Heart right ventricle (tissue), 16 donors: ENCODE data around the gene PCSK1. TPM values are rescaled to one million over a fixed set of nuclear protein-coding genes. Genes with fewer than 3 reads are reported as not detected.

ENCODE experiments used
- ATAC-seq, 8 donors: fragments of 200-7000 bp; cut with Tn5 transposase; one replicate each; pipeline ENCODE4 v1.9.1; 2020; ENCODE audit warnings: mild to moderate bottlenecking in 8 of 8, moderate library complexity in 8 of 8, moderate number of reproducible peaks in 1 of 8
- DNase-seq, 2 donors: peaks; one replicate each; pipeline ENCODE4 v3.0.0-alpha.2; 2020
- H3K27ac ChIP-seq, 10 donors: fragments of 200-600 bp; sonication (generic) in 2 of 10; one replicate each; pipeline versions ENCODE4 v1.5.0 to v1.8.0; 2020 to 2022; ENCODE audit warnings: mild to moderate bottlenecking in 3 of 10
- H3K27me3 ChIP-seq, 7 donors: fragments of 200-600 bp; one replicate each; pipeline ENCODE4 v1.8.0; 2021 to 2022; ENCODE audit warnings: mild to moderate bottlenecking in 2 of 7
- H3K36me3 ChIP-seq, 9 donors: fragments of 200-600 bp; sonication (generic) in 1 of 9; one replicate each; pipeline versions ENCODE4 v1.5.0 to v1.8.0; 2020 to 2022; ENCODE audit warnings: mild to moderate bottlenecking in 2 of 9
- H3K4me1 ChIP-seq, 9 donors: fragments of 200-600 bp; sonication (generic) in 1 of 9; one replicate each; pipeline versions ENCODE4 v1.5.0 to v1.8.0; 2020 to 2022; ENCODE audit warnings: mild to moderate bottlenecking in 4 of 9
- H3K4me3 ChIP-seq, 10 donors: fragments of 200-600 bp; sonication (generic) in 2 of 10; one replicate each; pipeline versions ENCODE4 v1.5.0 to v1.8.0; 2020 to 2022; ENCODE audit warnings: mild to moderate bottlenecking in 7 of 10, moderate library complexity in 2 of 10
- H3K9me3 ChIP-seq, 11 donors: fragments of 200-600 bp in 10 of 11; sonication (generic) in 2 of 11; one replicate each; pipeline versions ENCODE4 v1.5.0 to v1.8.0; 2013 to 2022; ENCODE audit warnings: mild to moderate bottlenecking in 2 of 11, control low read depth in 1 of 11, moderate library complexity in 1 of 11
- WGBS, 2 donors: extraction: QIAGEN DNeasy Blood & Tissue Kit; methylation state at CpG; one replicate each; pipeline ENCODE4 v1.1.7; 2013; ENCODE audit warnings: inconsistent platforms in 1 of 2; 5-methylcytosine and 5-hydroxymethylcytosine counted together
- intact Hi-C, 10 donors: fragments of 100-400 bp; cut with DNase I; formaldehyde crosslinking; loops; one replicate each; pipeline versions ENCODE4 v1.11.1 to v1.14.2; 2022
- polyA plus RNA-seq, 2 donors: library from polyadenylated mRNA; stranded (reverse); fragments of 200-250 nt; gene quantifications; one replicate each; pipeline ENCODE4 v1.2.3, GENCODE V29; 2013
- total RNA-seq, 10 donors: library from RNA; stranded (reverse); fragmentation: NEBNext Ultra II Directional in 3 of 10; extraction: Animal tissue kit (Norgen Biotek cat#: 25700) in 3 of 10; gene quantifications; one replicate each; pipeline versions ENCODE4 v1.2.1 to v1.2.4, GENCODE V29; 2021 to 2023
- TF ChIP-seq, protein P1 (sequence below), 9 donors: fragments of 200-600 bp; sonication (generic) in 2 of 9; IDR thresholded peaks; one replicate each; pipeline versions ENCODE4 v1.5.0 to v1.8.0; 2021 to 2022; ENCODE audit warnings: antibody characterized with exemption in 9 of 9, mild to moderate bottlenecking in 5 of 9, moderate library complexity in 1 of 9
- donor health status: Arrhythmogenic right ventricular cardiomyopathy.
- donor health status: ischemic (EF 13 %, LVEDD 7.1; RV severe dilation, severe dysfunction).
- donor health status: healthy with polysubstance abuse.
- donor health status: DM: no; HTN: yes; CAD: no.
- donor health status: DM: no; HTN: no; CAD: no.
- donor health status: ischemic (EF 25% LVEDD 6.9; RV normal size, moderate dysfunction).
- donor health status: ischemic (EF 25% LVEDD 5.7; RV mildly dilated, moderate dysfunction).
- donor health status: healthy.
- donor health status: DM: yes; HTN: yes; CAD: no.
- donor health status: Ischemic cardiomyopathy.
- donor health status: ischemic (EF 35%, LVEDD 5.7; RV mildly dilated, moderate dysfunction).
- donor health status: nonischemic (EF 11% LVEDD 7.7; RV severe dilation, severe dysfunction).
- donor health status: DM: yes; HTN: yes; CAD: no.
- donor health status: PGD.
- donor health status: ischemic (EF 29% LVEDD 5.4; RV normal size, mild dysfunction).
- donor health status: nonischemic (EF 23%, LVEDD 6.1; RV moderate dilation, normal function).

The PCSK1 gene
- total and polyA plus RNA-seq, 12 donors, result 0.15 to 0.65 (median 0.28) TPM; not detected in 3

DNA sequence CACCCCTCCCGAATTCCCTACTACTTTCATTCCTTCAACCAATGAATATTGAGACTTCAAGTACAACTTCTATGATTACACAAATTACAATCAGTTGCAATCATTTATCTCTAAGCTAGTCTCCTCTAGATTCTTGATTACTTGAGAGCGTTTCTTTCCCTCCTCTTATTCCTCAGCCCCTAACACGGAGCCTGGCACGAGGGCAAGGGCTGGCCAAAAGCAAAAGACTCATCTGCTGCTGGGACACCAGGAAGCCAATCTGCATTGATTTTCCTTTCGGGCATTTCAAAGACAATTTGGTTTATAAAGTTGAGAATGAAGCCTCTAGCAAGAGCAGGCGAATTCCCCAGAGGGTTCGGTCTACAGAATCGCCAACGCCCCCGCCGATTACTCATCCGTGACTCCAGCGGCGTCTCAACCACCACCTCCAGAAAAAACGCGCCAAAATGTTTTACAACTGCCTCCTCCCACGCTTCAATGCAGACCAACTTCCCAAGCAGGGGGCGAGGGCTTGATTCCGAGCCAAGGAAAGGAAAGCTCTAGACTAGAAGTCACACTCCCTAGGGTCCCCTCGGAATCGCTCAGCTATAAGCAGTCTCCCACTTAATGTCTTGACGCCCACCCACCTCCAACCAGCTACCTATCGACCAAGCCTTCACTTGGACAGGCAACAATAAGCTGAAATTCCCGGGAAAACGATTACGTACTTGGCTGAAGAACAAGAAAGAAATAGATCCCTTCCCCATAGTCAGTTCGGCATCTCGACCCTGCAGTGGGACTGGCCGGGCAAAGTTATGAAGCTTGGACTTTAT, 1.5 kb downstream of the PCSK1 start:
- peak overlapping the region in 1 of 10 donors; percentile 5 for H3K27ac ChIP-seq
- DNase-seq (peak in 1 of 2 donors; percentile 10), ATAC-seq (no peak)
- peak overlapping the region in 5 of 10 donors; percentile 10 to 38 (median 18) for H3K4me3 ChIP-seq
- H3K36me3 ChIP-seq, result no peaks in the 10 kb centered on the region
- TF ChIP-seq, protein P1, sequence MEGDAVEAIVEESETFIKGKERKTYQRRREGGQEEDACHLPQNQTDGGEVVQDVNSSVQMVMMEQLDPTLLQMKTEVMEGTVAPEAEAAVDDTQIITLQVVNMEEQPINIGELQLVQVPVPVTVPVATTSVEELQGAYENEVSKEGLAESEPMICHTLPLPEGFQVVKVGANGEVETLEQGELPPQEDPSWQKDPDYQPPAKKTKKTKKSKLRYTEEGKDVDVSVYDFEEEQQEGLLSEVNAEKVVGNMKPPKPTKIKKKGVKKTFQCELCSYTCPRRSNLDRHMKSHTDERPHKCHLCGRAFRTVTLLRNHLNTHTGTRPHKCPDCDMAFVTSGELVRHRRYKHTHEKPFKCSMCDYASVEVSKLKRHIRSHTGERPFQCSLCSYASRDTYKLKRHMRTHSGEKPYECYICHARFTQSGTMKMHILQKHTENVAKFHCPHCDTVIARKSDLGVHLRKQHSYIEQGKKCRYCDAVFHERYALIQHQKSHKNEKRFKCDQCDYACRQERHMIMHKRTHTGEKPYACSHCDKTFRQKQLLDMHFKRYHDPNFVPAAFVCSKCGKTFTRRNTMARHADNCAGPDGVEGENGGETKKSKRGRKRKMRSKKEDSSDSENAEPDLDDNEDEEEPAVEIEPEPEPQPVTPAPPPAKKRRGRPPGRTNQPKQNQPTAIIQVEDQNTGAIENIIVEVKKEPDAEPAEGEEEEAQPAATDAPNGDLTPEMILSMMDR (IDR thresholded peaks at IDR 0.05), result no peak
- H3K4me1 ChIP-seq, result peaks cover 0 to 36% (median 14%) of the 10 kb centered on the region in 9 donors
- WGBS, 2 donors, result 3% methylated on average over 29 of the region's 29 CpGs
- intact Hi-C loops, result loop anchor here in 1 of 10 donors (10.0 kb wide), 1 partner anchor 133 kb away; no protein-coding TSS in a partner anchor
- no peaks in the 10 kb centered on the region for H3K9me3 ChIP-seq
- peaks cover 0 to 83% (median 56%) of the 10 kb centered on the region in 7 donors for H3K27me3 ChIP-seq

DNA sequence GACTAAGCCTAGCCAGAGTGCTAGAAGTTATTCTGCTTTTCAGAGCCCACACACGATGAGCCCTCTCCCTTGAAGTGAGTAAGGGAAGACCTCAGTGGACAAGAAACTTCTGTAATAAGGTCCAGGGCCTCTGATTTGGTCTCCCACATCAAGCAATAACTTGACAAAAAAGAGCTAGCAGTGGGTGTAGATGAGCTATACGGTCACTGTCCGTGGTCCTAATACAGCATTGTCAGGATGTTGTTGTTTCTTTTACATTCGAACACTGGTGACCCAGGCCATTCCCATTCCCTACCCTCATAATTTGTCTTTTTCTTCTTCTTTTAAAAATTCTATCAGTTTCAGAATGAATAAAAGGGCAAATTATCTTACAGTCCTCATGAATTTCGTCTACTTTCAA, 5.2 kb downstream of the PCSK1 start:
- no peak for ATAC-seq
- 43 to 49% methylated on average over 5 of the region's 5 CpGs for WGBS, 2 donors
- Histone ChIP-seq H3K27me3 (peaks cover 0 to 46% (median 38%) of the 10 kb centered on the region in 7 donors), H3K27ac (no peak overlapping the region), H3K4me3 (no peak overlapping the region), H3K4me1 (peaks cover 0 to 18% (median 9%) of the 10 kb centered on the region in 9 donors), H3K9me3 (no peaks in the 10 kb centered on the region), H3K36me3 (no peaks in the 10 kb centered on the region)
- TF ChIP-seq, protein P1 (IDR thresholded peaks at IDR 0.05), result no peak
- intact Hi-C loops, result no loop called here
- no peak for DNase-seq

DNA sequence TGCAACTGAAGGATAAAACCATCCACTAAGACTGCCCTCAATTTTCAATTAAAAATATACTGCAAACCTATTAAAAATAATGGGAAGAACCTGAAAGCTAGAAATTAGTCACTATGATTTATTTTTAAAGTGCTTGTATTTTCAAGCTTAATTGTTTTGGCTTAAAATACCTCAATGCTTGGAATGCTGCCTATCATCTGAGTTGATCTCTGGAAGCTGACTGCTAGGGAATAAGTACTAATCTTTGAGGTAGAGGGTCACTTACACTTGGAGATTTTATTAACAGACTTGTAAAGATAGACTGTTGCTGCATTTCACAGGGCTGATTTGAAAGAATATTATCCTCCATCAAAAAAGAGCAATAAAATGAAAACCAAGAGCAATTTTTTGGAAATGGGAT, 6.2 kb downstream of the PCSK1 start:
- DNase-seq, result no peak
- H3K4me3 ChIP-seq, result no peak overlapping the region
- TF ChIP-seq, protein P1 (IDR thresholded peaks at IDR 0.05), result no peak
- peaks cover 0 to 37% (median 28%) of the 10 kb centered on the region in 7 donors for H3K27me3 ChIP-seq
- H3K36me3 ChIP-seq, result no peaks in the 10 kb centered on the region
- H3K4me1 ChIP-seq, result peaks cover 0 to 8% (median 0%) of the 10 kb centered on the region in 9 donors
- no peak overlapping the region for H3K27ac ChIP-seq
- ATAC-seq, result no peak
- H3K9me3 ChIP-seq, result no peaks in the 10 kb centered on the region
- intact Hi-C loops, result no loop called here

DNA sequence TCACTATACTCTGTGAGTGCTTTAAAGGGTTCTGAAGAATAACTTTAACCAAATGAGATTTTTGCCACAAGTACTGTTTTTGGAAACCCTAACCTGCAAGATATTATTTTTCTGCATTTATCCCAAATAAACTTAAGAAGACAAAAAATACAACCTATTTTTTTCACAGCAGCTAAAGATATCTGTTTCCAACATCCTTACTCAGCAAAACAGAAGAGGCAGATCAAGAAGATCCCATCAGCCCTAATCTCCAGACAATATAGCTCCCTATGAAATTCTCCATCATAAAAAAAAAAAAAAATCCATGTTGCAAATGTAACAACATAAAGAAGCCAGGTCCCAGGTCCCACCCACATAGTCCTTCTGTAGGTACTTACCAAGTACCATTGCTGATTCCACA, 7.6 kb downstream of the PCSK1 start:
- peaks cover 0 to 23% (median 14%) of the 10 kb centered on the region in 7 donors for H3K27me3 ChIP-seq
- no peaks in the 10 kb centered on the region for H3K9me3 ChIP-seq
- no peaks in the 10 kb centered on the region for H3K36me3 ChIP-seq
- no peak overlapping the region for H3K4me3 ChIP-seq
- DNase-seq (no peak), ATAC-seq (no peak)
- intact Hi-C loops, result no loop called here
- TF ChIP-seq, protein P1 (IDR thresholded peaks at IDR 0.05), result no peak
- H3K4me1 ChIP-seq, result no peaks in the 10 kb centered on the region
- no peak overlapping the region for H3K27ac ChIP-seq
